Osteoblast (primary cell): ENCODE measurements around the gene LCLAT1. TPM values are rescaled to one million over a fixed set of nuclear protein-coding genes. Genes with fewer than 3 reads are reported as not detected.
A peak's percentile ranks its signal among the peaks of the same experiment; 100 is the strongest.

Experiments used
- DNase-seq: peaks from one replicate; pipeline ENCODE4 v3.0.0; 2011; ENCODE audit warnings: low spot score, mixed read lengths; ENCODE audit not compliant: insufficient read length; ENCODE audit errors: missing footprints
- H2AFZ ChIP-seq: 2 replicates; pipeline ENCODE4 v1.6.0; 2011; ENCODE audit warnings: mild to moderate bottlenecking, low read length
- H3K27ac ChIP-seq: 2 replicates; pipeline ENCODE4 v1.5.1; 2011; ENCODE audit warnings: mild to moderate bottlenecking, low read depth, low read length, moderate library complexity
- H3K27me3 ChIP-seq: 2 replicates; pipeline ENCODE4 v1.6.0; 2012; ENCODE audit warnings: mild to moderate bottlenecking, control low read depth, inconsistent platforms, low read length, moderate library complexity; ENCODE audit not compliant: insufficient read depth
- H3K36me3 ChIP-seq: 2 replicates; pipeline ENCODE4 v1.5.1; 2011; ENCODE audit warnings: mild to moderate bottlenecking, low read length, control low read depth, moderate library complexity; ENCODE audit not compliant: insufficient read depth
- H3K4me1 ChIP-seq: 2 replicates; pipeline ENCODE4 v1.5.1; 2011; ENCODE audit warnings: mild to moderate bottlenecking, low read length, control low read depth, moderate library complexity; ENCODE audit not compliant: insufficient read depth
- H3K4me2 ChIP-seq: 2 replicates; pipeline ENCODE4 v1.6.0; 2011; ENCODE audit warnings: mild to moderate bottlenecking, low read length; ENCODE audit not compliant: insufficient read depth
- H3K4me3 ChIP-seq: fragments of 200-600 bp; sonication (generic); 3 replicates; pipeline ENCODE4 v1.5.1; 2012; ENCODE audit warnings: mild to moderate bottlenecking, low read length, inconsistent platforms; ENCODE audit not compliant: insufficient read depth
- H3K79me2 ChIP-seq: 2 replicates; pipeline ENCODE4 v1.6.0; 2012; ENCODE audit warnings: mild to moderate bottlenecking, low read length, control low read depth, inconsistent platforms; ENCODE audit not compliant: insufficient read depth
- H3K9me3 ChIP-seq: 2 replicates; pipeline ENCODE4 v1.5.1; 2011; ENCODE audit warnings: low read depth, low read length, control low read depth
- H4K20me1 ChIP-seq: 2 replicates; pipeline ENCODE4 v1.6.0; 2012; ENCODE audit warnings: mild to moderate bottlenecking, low read length, control low read depth; ENCODE audit not compliant: insufficient read depth
- total RNA-seq: library from RNA; depleted of rRNA; stranded (reverse); fragments of >200 nt; gene quantifications from 2 replicates; pipeline ENCODE4 v1.2.3, GENCODE V29; 2012
- TF ChIP-seq, protein P1 (sequence below): IDR thresholded peaks from 2 replicates; pipeline ENCODE4 v1.5.1; 2011; ENCODE audit warnings: mild to moderate bottlenecking, low read depth, low read length, moderate library complexity; ENCODE audit errors: extremely low read depth

LCLAT1 gene
- total RNA-seq, 1 donor = 29.7 TPM

DNA sequence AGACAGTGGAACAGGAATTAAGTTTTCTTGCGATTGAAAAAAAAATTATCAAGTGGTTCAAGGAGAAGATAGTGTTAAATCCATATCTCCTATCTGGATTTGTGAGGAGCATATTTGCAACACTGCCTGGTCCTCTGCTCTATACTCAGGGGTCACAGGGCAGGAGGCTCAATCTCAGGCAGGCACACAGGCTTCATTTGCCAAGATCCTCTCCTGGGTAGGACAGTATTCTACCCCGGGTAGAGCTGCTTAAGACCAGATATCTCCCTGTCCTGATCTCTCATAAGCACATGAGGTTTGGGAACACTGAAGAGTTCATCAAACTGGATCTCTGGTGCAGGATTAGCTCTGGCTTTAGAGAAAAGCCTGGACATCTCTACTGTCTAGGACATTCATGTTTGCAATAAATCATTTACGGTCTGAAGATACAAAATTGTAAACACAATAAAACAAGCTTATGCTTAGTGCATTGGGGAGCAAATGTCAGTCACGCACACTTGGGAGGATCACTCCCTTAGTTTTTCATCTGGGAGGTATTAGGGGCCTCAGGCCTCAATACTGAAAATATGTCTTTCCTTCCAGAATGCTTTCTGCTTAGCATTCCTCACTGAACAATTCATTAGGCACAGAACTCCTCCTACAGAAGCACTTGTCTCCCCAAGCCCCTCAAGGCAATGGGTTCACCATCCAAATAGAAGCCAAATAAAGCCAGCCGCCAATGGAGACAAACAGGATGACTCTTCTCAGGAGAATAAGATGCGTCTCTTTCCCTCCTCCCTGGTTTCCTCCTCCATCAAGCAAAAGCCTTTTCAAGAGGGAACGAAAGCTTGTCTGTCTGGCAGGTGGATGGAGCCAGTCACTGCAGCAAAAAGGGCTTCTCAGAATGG is 34.1 kb upstream of the LCLAT1 start:
- TF ChIP-seq, protein P1, sequence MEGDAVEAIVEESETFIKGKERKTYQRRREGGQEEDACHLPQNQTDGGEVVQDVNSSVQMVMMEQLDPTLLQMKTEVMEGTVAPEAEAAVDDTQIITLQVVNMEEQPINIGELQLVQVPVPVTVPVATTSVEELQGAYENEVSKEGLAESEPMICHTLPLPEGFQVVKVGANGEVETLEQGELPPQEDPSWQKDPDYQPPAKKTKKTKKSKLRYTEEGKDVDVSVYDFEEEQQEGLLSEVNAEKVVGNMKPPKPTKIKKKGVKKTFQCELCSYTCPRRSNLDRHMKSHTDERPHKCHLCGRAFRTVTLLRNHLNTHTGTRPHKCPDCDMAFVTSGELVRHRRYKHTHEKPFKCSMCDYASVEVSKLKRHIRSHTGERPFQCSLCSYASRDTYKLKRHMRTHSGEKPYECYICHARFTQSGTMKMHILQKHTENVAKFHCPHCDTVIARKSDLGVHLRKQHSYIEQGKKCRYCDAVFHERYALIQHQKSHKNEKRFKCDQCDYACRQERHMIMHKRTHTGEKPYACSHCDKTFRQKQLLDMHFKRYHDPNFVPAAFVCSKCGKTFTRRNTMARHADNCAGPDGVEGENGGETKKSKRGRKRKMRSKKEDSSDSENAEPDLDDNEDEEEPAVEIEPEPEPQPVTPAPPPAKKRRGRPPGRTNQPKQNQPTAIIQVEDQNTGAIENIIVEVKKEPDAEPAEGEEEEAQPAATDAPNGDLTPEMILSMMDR = no peak
- Histone ChIP-seq H3K27ac (no peak overlapping the region), H2AFZ (no peak overlapping the region), H3K4me2 (no peak overlapping the region), H3K79me2 (no peaks in the 10 kb centered on the region), H3K27me3 (no peaks in the 10 kb centered on the region), H4K20me1 (no peaks in the 10 kb centered on the region), H3K4me3 (no peak overlapping the region), H3K4me1 (peaks cover 28% of the 10 kb centered on the region), H3K9me3 (no peaks in the 10 kb centered on the region), H3K36me3 (no peaks in the 10 kb centered on the region)
- no peak for DNase-seq

DNA sequence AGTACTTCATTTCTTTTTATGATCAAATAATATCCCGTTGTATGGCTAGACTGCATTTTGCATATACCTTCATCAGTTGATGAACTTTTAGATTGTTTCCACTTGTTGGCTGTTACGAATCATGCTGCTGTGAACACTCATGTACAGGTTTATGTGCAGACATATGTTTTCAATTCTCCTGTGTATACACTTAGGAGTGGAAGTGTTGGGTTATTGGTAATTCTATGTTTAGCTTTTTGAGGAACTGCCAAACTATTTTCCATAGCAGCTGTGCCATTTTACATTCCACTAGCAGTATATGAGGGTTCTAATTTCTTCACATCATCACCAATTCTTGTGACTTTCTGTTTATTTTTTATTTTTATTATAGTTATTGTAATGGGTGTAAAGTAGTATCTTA is 32.1 kb upstream of the LCLAT1 start:
- H3K36me3 ChIP-seq = no peaks in the 10 kb centered on the region
- no peak for DNase-seq
- H3K4me2 ChIP-seq = no peak overlapping the region
- H2AFZ ChIP-seq = no peak overlapping the region
- no peaks in the 10 kb centered on the region for H3K79me2 ChIP-seq
- no peak overlapping the region for H3K4me3 ChIP-seq
- no peak overlapping the region for H3K27ac ChIP-seq
- no peaks in the 10 kb centered on the region for H4K20me1 ChIP-seq
- no peaks in the 10 kb centered on the region for H3K9me3 ChIP-seq
- no peaks in the 10 kb centered on the region for H3K27me3 ChIP-seq
- TF ChIP-seq, protein P1 = no peak
- peaks cover 9% of the 10 kb centered on the region for H3K4me1 ChIP-seq

DNA sequence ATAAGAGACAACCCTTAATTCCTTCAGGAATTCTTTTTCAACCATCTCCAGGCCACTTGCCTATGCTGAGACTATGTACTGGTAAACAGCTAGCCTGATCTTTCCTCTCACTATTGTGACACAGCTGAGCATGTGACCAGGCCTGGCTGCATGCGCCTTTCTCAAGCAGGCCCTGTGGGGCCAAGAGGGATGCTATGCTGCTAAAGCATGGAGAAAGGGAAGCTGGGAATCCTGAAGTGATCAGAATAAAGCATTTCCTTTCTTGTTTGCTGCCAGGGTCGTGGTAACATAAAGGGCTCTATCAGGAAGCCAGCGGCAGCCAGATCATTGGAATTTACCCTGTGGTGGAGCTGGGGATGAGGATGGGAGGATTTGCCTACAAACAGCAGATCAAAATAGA is 29.8 kb upstream of the LCLAT1 start:
- DNase-seq = peak; percentile 14
- H3K27ac ChIP-seq = no peak overlapping the region
- peak overlapping the region; percentile 80 for H2AFZ ChIP-seq

More for the DNA sequence above, 29.8 kb upstream of the LCLAT1 start:
- Histone ChIP-seq H3K4me1 (peaks cover 12% of the 10 kb centered on the region), H3K27me3 (no peaks in the 10 kb centered on the region), H3K79me2 (no peaks in the 10 kb centered on the region), H3K9me3 (no peaks in the 10 kb centered on the region), H4K20me1 (no peaks in the 10 kb centered on the region), H3K4me3 (no peak overlapping the region), H3K36me3 (no peaks in the 10 kb centered on the region), H3K4me2 (no peak overlapping the region)
- TF ChIP-seq, protein P1 = no peak
